ENCODE measurements around the gene DDX10. TPM values are rescaled to one million over a fixed set of nuclear protein-coding genes. Genes with fewer than 3 reads are reported as not detected.

Gene DDX10
- total and polyA plus RNA-seq, 2 experiments from 2014 or later, result 32.4 to 37.8 TPM

- TF ChIP-seq EZH2 (IDR thresholded peaks at IDR 0.05; ENCODE audit: low read depth, unreplicated experiment) (no peak), CREB1 (CRISPR knock-in tag; IDR thresholded peaks at IDR 0.05; ENCODE audit: low read depth) (no peak), CTCF (conservative IDR thresholded peaks at IDR 0.05; ENCODE audit: low read depth in 2 of 2) (no peak), STAT1 (IDR thresholded peaks at IDR 0.05; ENCODE audit: unreplicated experiment) (no peak), ZNF114 (CRISPR knock-in tag; IDR thresholded peaks at IDR 0.05) (no peak), EZH2phosphoT487 (IDR thresholded peaks at IDR 0.05; ENCODE audit: unreplicated experiment) (no peak), ZNF331 (CRISPR knock-in tag; IDR thresholded peaks at IDR 0.05; ENCODE audit: low read depth) (no peak), NANOG (IDR thresholded peaks at IDR 0.05; ENCODE audit: borderline replicate concordance) (no peak), JUNB (IDR thresholded peaks at IDR 0.05; ENCODE audit: unreplicated experiment) (no peak), ETS1 (IDR thresholded peaks at IDR 0.05) (no peak)
Observed at GRCh38 chr11:108866781-108867180, 201.9 kb downstream of the DDX10 start (continued).

GRCh38 chr11:108870373-108871020, 205.6 kb downstream of the DDX10 start:
- DNase-seq (ENCODE audit: low spot score), result no peak
- Mint-ChIP-seq H3K27me3 (ENCODE audit: insufficient read depth, low read depth, poor library complexity) (peaks cover 2% of the 10 kb centered on the region), H3K9me3 (no peaks in the 10 kb centered on the region), H3K36me3 (ENCODE audit: low read depth) (no peaks in the 10 kb centered on the region), H3K4me3 (no peak overlapping the region), H3K27ac (peak overlapping the region; percentile 66), H3K4me1 (peaks cover 64% of the 10 kb centered on the region)
- H3K9me2 ChIP-seq (ENCODE audit: insufficient read depth), result no peaks in the 10 kb centered on the region
- no peak overlapping the region for H3K4me3 ChIP-seq
- H3K27me3 ChIP-seq (ENCODE audit: insufficient read depth), result no peaks in the 10 kb centered on the region
- no peaks in the 10 kb centered on the region for H3K79me2 ChIP-seq (replicated peaks; ENCODE audit: insufficient read depth)
- H3K4me1 ChIP-seq (ENCODE audit: insufficient read depth), result peaks cover 41% of the 10 kb centered on the region
- no peak overlapping the region for H2AFZ ChIP-seq
- no peaks in the 10 kb centered on the region for H3K36me3 ChIP-seq (ENCODE audit: insufficient read depth)
- TF ChIP-seq ZNF462 (CRISPR knock-in tag; IDR thresholded peaks at IDR 0.05) (no peak), STAT1 (IDR thresholded peaks at IDR 0.05; ENCODE audit: unreplicated experiment) (no peak), EZH2phosphoT487 (IDR thresholded peaks at IDR 0.05; ENCODE audit: unreplicated experiment) (no peak), REST (IDR thresholded peaks at IDR 0.05; ENCODE audit: unreplicated experiment) (no peak), EZH2 (IDR thresholded peaks at IDR 0.05; ENCODE audit: low read depth, unreplicated experiment) (no peak), CREB1 (CRISPR knock-in tag; IDR thresholded peaks at IDR 0.05; ENCODE audit: low read depth) (no peak)
- no peak for ATAC-seq
- peak overlapping the region; percentile 66 for H3K27ac ChIP-seq (ENCODE audit: low read depth)
- no peaks in the 10 kb centered on the region for H4K20me1 ChIP-seq (replicated peaks; ENCODE audit: insufficient read depth)
- no peaks in the 10 kb centered on the region for H3F3A ChIP-seq (replicated peaks; ENCODE audit: low read depth)
- H3K4me2 ChIP-seq, result no peak overlapping the region
